CD4-positive, alpha-beta T cell treated with Interleukin-10 for 1 hour (primary cell): ENCODE data around the gene GPX2.
"Not testable (repeated sequence)": the region's sequence is repeated elsewhere in the genome, so short reads cannot be mapped to it uniquely, and the experiment has no call there.

Experiments
- DNase-seq: peaks from one replicate; pipeline ENCODE4 v3.0.0-alpha.2; 2020

GPX2 gene

GRCh38 chr14:64938972-64939816 is 3.4 kb downstream of the GPX2 start:
- no peak for DNase-seq

- no peak for DNase-seq
These were observed 4.7 kb downstream of the GPX2 start for GRCh38 chr14:64937821-64938193.

- no peak for DNase-seq
These were observed 5.2 kb downstream of the GPX2 start for GRCh38 chr14:64937171-64937820.

- peak; percentile 20 for DNase-seq
These were observed 7.0 kb downstream of the GPX2 start for GRCh38 chr14:64935508-64935907.

- DNase-seq, result no peak
These were observed 8.1 kb downstream of the GPX2 start for GRCh38 chr14:64934338-64934929.

GRCh38 chr14:64932231-64932630 is 10.3 kb downstream of the GPX2 start:
- DNase-seq, result no peak

GRCh38 chr14:64931123-64931522 is 11.4 kb downstream of the GPX2 start:
- no peak for DNase-seq

GRCh38 chr14:64930085-64930843 is 12.3 kb downstream of the GPX2 start:
- DNase-seq, result no peak

- no peak for DNase-seq
These were observed 13.6 kb downstream of the GPX2 start for GRCh38 chr14:64929014-64929359.

- peak; percentile 43 for DNase-seq
These were observed 14.1 kb downstream of the GPX2 start for GRCh38 chr14:64928239-64929013.

GRCh38 chr14:64927031-64927430 is 15.5 kb downstream of the GPX2 start:
- no peak for DNase-seq

- no peak for DNase-seq
These were observed 16.0 kb downstream of the GPX2 start for GRCh38 chr14:64926398-64926995.

GRCh38 chr14:64923015-64923414 is 19.5 kb downstream of the GPX2 start:
- DNase-seq, result no peak

GRCh38 chr14:64920465-64920864 is 22.1 kb downstream of the GPX2 start:
- DNase-seq, result no peak

GRCh38 chr14:64919618-64920017 is 22.9 kb downstream of the GPX2 start:
- DNase-seq, result no peak

- no peak for DNase-seq
These were observed 23.3 kb downstream of the GPX2 start for GRCh38 chr14:64919215-64919614.

GRCh38 chr14:64918216-64918615 is 24.3 kb downstream of the GPX2 start:
- no peak for DNase-seq

GRCh38 chr14:64915797-64916196 is 26.7 kb downstream of the GPX2 start:
- no peak for DNase-seq

- DNase-seq, result peak; percentile 5
These were observed 27.5 kb downstream of the GPX2 start for GRCh38 chr14:64915029-64915424.

- DNase-seq, result peak; percentile 99
These were observed 28.1 kb downstream of the GPX2 start, which contains the start of gene CHURC1 for GRCh38 chr14:64914237-64915028. Gene CHURC1, plus strand, starts transcription at chr14:64914455. Its CDS starts 41 bp downstream, at chr14:64914496.

- DNase-seq, result not testable (repeated sequence)
These were observed 29.1 kb downstream of the GPX2 start for GRCh38 chr14:64913477-64913876.
